ENCODE measurements around the gene PTPRO. TPM values are rescaled to one million over a fixed set of nuclear protein-coding genes. Genes with fewer than 3 reads are reported as not detected.

PTPRO gene
- total and polyA plus RNA-seq, 9 donors = 0.74 to 1.5 (median 1.0) TPM

GRCh38 chr12:15543347-15543746 is 221.0 kb downstream of the PTPRO start:
- no peak for DNase-seq
- WGBS (ENCODE audit: insufficient coverage) = no CpG with 5 or more reads among the region's 3 CpGs
- no peaks in the 10 kb centered on the region for H3K27me3 ChIP-seq (ENCODE audit: control insufficient read depth, insufficient read depth, low read length)
- H3K9me3 ChIP-seq (replicated peaks; ENCODE audit: control insufficient read depth, low read depth, low read length) = no peaks in the 10 kb centered on the region
- no peaks in the 10 kb centered on the region for H3K4me1 ChIP-seq (ENCODE audit: control insufficient read depth, insufficient read depth, low read length)
- H3K36me3 ChIP-seq (ENCODE audit: control insufficient read depth, insufficient read depth, low read length) = no peaks in the 10 kb centered on the region
- H3K27ac ChIP-seq (ENCODE audit: low read length) = no peak overlapping the region
- no peak overlapping the region for H3K4me3 ChIP-seq (ENCODE audit: low read length)

- no peak for DNase-seq
- no peaks in the 10 kb centered on the region for H3K27me3 ChIP-seq (ENCODE audit: control insufficient read depth, insufficient read depth, low read length)
- H3K4me1 ChIP-seq (ENCODE audit: control insufficient read depth, insufficient read depth, low read length) = no peaks in the 10 kb centered on the region
- no peak overlapping the region for H3K27ac ChIP-seq (ENCODE audit: low read length)
- H3K4me3 ChIP-seq (ENCODE audit: low read length) = no peak overlapping the region
- no peaks in the 10 kb centered on the region for H3K9me3 ChIP-seq (replicated peaks; ENCODE audit: control insufficient read depth, low read depth, low read length)
- no peaks in the 10 kb centered on the region for H3K36me3 ChIP-seq (ENCODE audit: control insufficient read depth, insufficient read depth, low read length)
These were observed 222.3 kb downstream of the PTPRO start for GRCh38 chr12:15544589-15544988.

- DNase-seq = no peak
- WGBS (ENCODE audit: insufficient coverage) = no CpG with 5 or more reads among the region's 1 CpG
- no peaks in the 10 kb centered on the region for H3K9me3 ChIP-seq (replicated peaks; ENCODE audit: control insufficient read depth, low read depth, low read length)
- no peaks in the 10 kb centered on the region for H3K27me3 ChIP-seq (ENCODE audit: control insufficient read depth, insufficient read depth, low read length)
- no peaks in the 10 kb centered on the region for H3K36me3 ChIP-seq (ENCODE audit: control insufficient read depth, insufficient read depth, low read length)
- H3K4me1 ChIP-seq (ENCODE audit: control insufficient read depth, insufficient read depth, low read length) = no peaks in the 10 kb centered on the region
- no peak overlapping the region for H3K4me3 ChIP-seq (ENCODE audit: low read length)
- no peak overlapping the region for H3K27ac ChIP-seq (ENCODE audit: low read length)
These were observed 223.0 kb downstream of the PTPRO start for GRCh38 chr12:15545334-15545733.

GRCh38 chr12:15546102-15546701 is 223.9 kb downstream of the PTPRO start:
- no peaks in the 10 kb centered on the region for H3K4me1 ChIP-seq (ENCODE audit: control insufficient read depth, insufficient read depth, low read length)
- peak; percentile 57 for DNase-seq
- no peaks in the 10 kb centered on the region for H3K36me3 ChIP-seq (ENCODE audit: control insufficient read depth, insufficient read depth, low read length)
- WGBS (ENCODE audit: insufficient coverage) = no CpG with 5 or more reads among the region's 1 CpG
- H3K27ac ChIP-seq (ENCODE audit: low read length) = peak overlapping the region; percentile 16
- no peaks in the 10 kb centered on the region for H3K27me3 ChIP-seq (ENCODE audit: control insufficient read depth, insufficient read depth, low read length)
- H3K4me3 ChIP-seq (ENCODE audit: low read length) = no peak overlapping the region
- no peaks in the 10 kb centered on the region for H3K9me3 ChIP-seq (replicated peaks; ENCODE audit: control insufficient read depth, low read depth, low read length)

- H3K9me3 ChIP-seq (replicated peaks; ENCODE audit: control insufficient read depth, low read depth, low read length) = no peaks in the 10 kb centered on the region
- no peaks in the 10 kb centered on the region for H3K4me1 ChIP-seq (ENCODE audit: control insufficient read depth, insufficient read depth, low read length)
- WGBS (ENCODE audit: insufficient coverage) = 88% methylated on average over 5 of the region's 5 CpGs
- no peak for DNase-seq
- no peaks in the 10 kb centered on the region for H3K27me3 ChIP-seq (ENCODE audit: control insufficient read depth, insufficient read depth, low read length)
- peak overlapping the region; percentile 17 for H3K27ac ChIP-seq (ENCODE audit: low read length)
- no peak overlapping the region for H3K4me3 ChIP-seq (ENCODE audit: low read length)
- H3K36me3 ChIP-seq (ENCODE audit: control insufficient read depth, insufficient read depth, low read length) = no peaks in the 10 kb centered on the region
These were observed 224.8 kb downstream of the PTPRO start for GRCh38 chr12:15547063-15547462.

GRCh38 chr12:15547691-15548090 is 225.4 kb downstream of the PTPRO start:
- Histone ChIP-seq H3K27me3 (ENCODE audit: control insufficient read depth, insufficient read depth, low read length) (no peaks in the 10 kb centered on the region), H3K36me3 (ENCODE audit: control insufficient read depth, insufficient read depth, low read length) (no peaks in the 10 kb centered on the region), H3K9me3 (replicated peaks; ENCODE audit: control insufficient read depth, low read depth, low read length) (no peaks in the 10 kb centered on the region), H3K4me1 (ENCODE audit: control insufficient read depth, insufficient read depth, low read length) (no peaks in the 10 kb centered on the region), H3K4me3 (ENCODE audit: low read length) (no peak overlapping the region), H3K27ac (ENCODE audit: low read length) (peak overlapping the region; percentile 17)
- DNase-seq = peak; percentile 47
- WGBS (ENCODE audit: insufficient coverage) = no CpG with 5 or more reads among the region's 1 CpG

GRCh38 chr12:15550793-15551192 is 228.5 kb downstream of the PTPRO start:
- WGBS (ENCODE audit: insufficient coverage) = no CpG with 5 or more reads among the region's 4 CpGs
- no peaks in the 10 kb centered on the region for H3K9me3 ChIP-seq (replicated peaks; ENCODE audit: control insufficient read depth, low read depth, low read length)
- no peak overlapping the region for H3K4me3 ChIP-seq (ENCODE audit: low read length)
- H3K27me3 ChIP-seq (ENCODE audit: control insufficient read depth, insufficient read depth, low read length) = no peaks in the 10 kb centered on the region
- peak; percentile 24 for DNase-seq
- no peaks in the 10 kb centered on the region for H3K36me3 ChIP-seq (ENCODE audit: control insufficient read depth, insufficient read depth, low read length)
- no peaks in the 10 kb centered on the region for H3K4me1 ChIP-seq (ENCODE audit: control insufficient read depth, insufficient read depth, low read length)
- no peak overlapping the region for H3K27ac ChIP-seq (ENCODE audit: low read length)

GRCh38 chr12:15555446-15555845 is 233.1 kb downstream of the PTPRO start:
- Histone ChIP-seq H3K36me3 (ENCODE audit: control insufficient read depth, insufficient read depth, low read length) (no peaks in the 10 kb centered on the region), H3K9me3 (replicated peaks; ENCODE audit: control insufficient read depth, low read depth, low read length) (no peaks in the 10 kb centered on the region), H3K27me3 (ENCODE audit: control insufficient read depth, insufficient read depth, low read length) (no peaks in the 10 kb centered on the region), H3K4me1 (ENCODE audit: control insufficient read depth, insufficient read depth, low read length) (peaks cover 2% of the 10 kb centered on the region), H3K27ac (ENCODE audit: low read length) (no peak overlapping the region), H3K4me3 (ENCODE audit: low read length) (no peak overlapping the region)
- DNase-seq = no peak
- no CpG with 5 or more reads among the region's 2 CpGs for WGBS (ENCODE audit: insufficient coverage)

GRCh38 chr12:15556411-15557102 is 234.2 kb downstream of the PTPRO start:
- peak; percentile 76 for DNase-seq
- H3K27ac ChIP-seq (ENCODE audit: low read length) = no peak overlapping the region
- no CpG with 5 or more reads among the region's 5 CpGs for WGBS (ENCODE audit: insufficient coverage)
- H3K9me3 ChIP-seq (replicated peaks; ENCODE audit: control insufficient read depth, low read depth, low read length) = no peaks in the 10 kb centered on the region
- peaks cover 2% of the 10 kb centered on the region for H3K4me1 ChIP-seq (ENCODE audit: control insufficient read depth, insufficient read depth, low read length)
- H3K4me3 ChIP-seq (ENCODE audit: low read length) = no peak overlapping the region
- no peaks in the 10 kb centered on the region for H3K27me3 ChIP-seq (ENCODE audit: control insufficient read depth, insufficient read depth, low read length)
- no peaks in the 10 kb centered on the region for H3K36me3 ChIP-seq (ENCODE audit: control insufficient read depth, insufficient read depth, low read length)

GRCh38 chr12:15558915-15559528 is 236.7 kb downstream of the PTPRO start:
- H3K27me3 ChIP-seq (ENCODE audit: control insufficient read depth, insufficient read depth, low read length) = no peaks in the 10 kb centered on the region
- DNase-seq = no peak
- H3K36me3 ChIP-seq (ENCODE audit: control insufficient read depth, insufficient read depth, low read length) = no peaks in the 10 kb centered on the region
- no CpG with 5 or more reads among the region's 2 CpGs for WGBS (ENCODE audit: insufficient coverage)
- H3K4me1 ChIP-seq (ENCODE audit: control insufficient read depth, insufficient read depth, low read length) = peaks cover 2% of the 10 kb centered on the region
- H3K9me3 ChIP-seq (replicated peaks; ENCODE audit: control insufficient read depth, low read depth, low read length) = no peaks in the 10 kb centered on the region
- H3K27ac ChIP-seq (ENCODE audit: low read length) = no peak overlapping the region
- H3K4me3 ChIP-seq (ENCODE audit: low read length) = no peak overlapping the region

Measured in muscle of leg (tissue), 11 donors.